ENCODE measurements around the gene LSS.

DNA sequence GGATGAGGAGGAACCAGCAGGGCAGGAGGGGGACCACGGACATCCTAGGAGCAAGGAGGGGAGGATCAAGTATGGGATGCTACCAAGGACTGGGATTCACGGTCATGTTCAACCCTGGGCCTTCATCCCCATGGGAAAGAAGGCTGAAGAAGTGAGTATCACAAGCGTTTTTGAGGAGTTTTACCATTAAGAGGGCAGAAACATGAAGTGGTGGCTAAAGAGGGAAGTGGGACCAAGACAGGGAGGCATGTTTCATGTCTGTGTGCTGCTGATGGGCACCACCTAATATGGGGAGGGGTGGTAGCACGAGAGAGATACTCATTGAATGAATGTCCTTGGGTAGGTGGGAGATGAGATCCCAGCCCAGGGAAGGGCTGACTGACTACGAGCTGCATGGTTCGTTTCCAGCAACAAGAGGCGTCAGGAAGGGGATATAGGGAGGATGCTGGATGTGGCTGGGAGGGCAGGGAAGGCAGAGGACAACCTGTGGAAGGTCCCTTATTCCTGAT is 11.3 kb upstream of the LSS start:
- TF ChIP-seq, protein P1, sequence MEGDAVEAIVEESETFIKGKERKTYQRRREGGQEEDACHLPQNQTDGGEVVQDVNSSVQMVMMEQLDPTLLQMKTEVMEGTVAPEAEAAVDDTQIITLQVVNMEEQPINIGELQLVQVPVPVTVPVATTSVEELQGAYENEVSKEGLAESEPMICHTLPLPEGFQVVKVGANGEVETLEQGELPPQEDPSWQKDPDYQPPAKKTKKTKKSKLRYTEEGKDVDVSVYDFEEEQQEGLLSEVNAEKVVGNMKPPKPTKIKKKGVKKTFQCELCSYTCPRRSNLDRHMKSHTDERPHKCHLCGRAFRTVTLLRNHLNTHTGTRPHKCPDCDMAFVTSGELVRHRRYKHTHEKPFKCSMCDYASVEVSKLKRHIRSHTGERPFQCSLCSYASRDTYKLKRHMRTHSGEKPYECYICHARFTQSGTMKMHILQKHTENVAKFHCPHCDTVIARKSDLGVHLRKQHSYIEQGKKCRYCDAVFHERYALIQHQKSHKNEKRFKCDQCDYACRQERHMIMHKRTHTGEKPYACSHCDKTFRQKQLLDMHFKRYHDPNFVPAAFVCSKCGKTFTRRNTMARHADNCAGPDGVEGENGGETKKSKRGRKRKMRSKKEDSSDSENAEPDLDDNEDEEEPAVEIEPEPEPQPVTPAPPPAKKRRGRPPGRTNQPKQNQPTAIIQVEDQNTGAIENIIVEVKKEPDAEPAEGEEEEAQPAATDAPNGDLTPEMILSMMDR (conservative IDR thresholded peaks at IDR 0.05; ENCODE audit: low read depth, low read length): no peak
- no peak for TF ChIP-seq SMC3 (IDR thresholded peaks at IDR 0.05; ENCODE audit: low read depth, low read length)
- no peak for TF ChIP-seq BHLHE40 (IDR thresholded peaks at IDR 0.05; ENCODE audit: low read depth, low read length)
- TF ChIP-seq, protein P2, sequence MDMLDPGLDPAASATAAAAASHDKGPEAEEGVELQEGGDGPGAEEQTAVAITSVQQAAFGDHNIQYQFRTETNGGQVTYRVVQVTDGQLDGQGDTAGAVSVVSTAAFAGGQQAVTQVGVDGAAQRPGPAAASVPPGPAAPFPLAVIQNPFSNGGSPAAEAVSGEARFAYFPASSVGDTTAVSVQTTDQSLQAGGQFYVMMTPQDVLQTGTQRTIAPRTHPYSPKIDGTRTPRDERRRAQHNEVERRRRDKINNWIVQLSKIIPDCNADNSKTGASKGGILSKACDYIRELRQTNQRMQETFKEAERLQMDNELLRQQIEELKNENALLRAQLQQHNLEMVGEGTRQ (IDR thresholded peaks at IDR 0.05; ENCODE audit: low read depth, low read length): no peak
- no peak for TF ChIP-seq RFX5 (IDR thresholded peaks at IDR 0.05; ENCODE audit: low read depth, low read length)
- TF ChIP-seq POLR2A (IDR thresholded peaks at IDR 0.05; ENCODE audit: low read depth, low read length): no peak
- TF ChIP-seq RCOR1 (IDR thresholded peaks at IDR 0.05; ENCODE audit: insufficient replicate concordance, low read length): no peak
- no peak for TF ChIP-seq MAFK (IDR thresholded peaks at IDR 0.05; ENCODE audit: low read depth, low read length)
- no peak for TF ChIP-seq MXI1 (IDR thresholded peaks at IDR 0.05; ENCODE audit: borderline replicate concordance, low read depth, low read length)
- TF ChIP-seq FOS (IDR thresholded peaks at IDR 0.05; ENCODE audit: low read depth, low read length): no peak
